H1 (cell line): ENCODE data around the gene EFR3B.

Source experiments
- POLR2AphosphoS5 ChIP-seq: IDR thresholded peaks from 2 replicates; pipeline ENCODE4 v1.6.1; 2011; ENCODE audit warnings: low read depth, low read length
- RFX5 ChIP-seq: IDR thresholded peaks from 2 replicates; pipeline ENCODE4 v1.6.1; 2011; ENCODE audit warnings: low read depth, low read length, improper control_type of control experiment, borderline replicate concordance
- SP4 ChIP-seq: IDR thresholded peaks from 2 replicates; pipeline ENCODE4 v1.6.1; 2012; ENCODE audit warnings: low read length, inconsistent platforms
- TF ChIP-seq, protein P1 (sequence below), 3 experiments: IDR thresholded peaks; 1 replicate in 2 of 3; 2 replicates in 1 of 3; pipeline versions ENCODE4 v1.5.1 to v1.6.1; 2011; ENCODE audit warnings: low read length in 3 of 3, mild to moderate bottlenecking in 3 of 3, inconsistent platforms in 2 of 3, low read depth in 1 of 3, moderate library complexity in 1 of 3; ENCODE audit not compliant: insufficient read depth in 1 of 3; ENCODE audit errors: control extremely low read depth in 1 of 3

DNA sequence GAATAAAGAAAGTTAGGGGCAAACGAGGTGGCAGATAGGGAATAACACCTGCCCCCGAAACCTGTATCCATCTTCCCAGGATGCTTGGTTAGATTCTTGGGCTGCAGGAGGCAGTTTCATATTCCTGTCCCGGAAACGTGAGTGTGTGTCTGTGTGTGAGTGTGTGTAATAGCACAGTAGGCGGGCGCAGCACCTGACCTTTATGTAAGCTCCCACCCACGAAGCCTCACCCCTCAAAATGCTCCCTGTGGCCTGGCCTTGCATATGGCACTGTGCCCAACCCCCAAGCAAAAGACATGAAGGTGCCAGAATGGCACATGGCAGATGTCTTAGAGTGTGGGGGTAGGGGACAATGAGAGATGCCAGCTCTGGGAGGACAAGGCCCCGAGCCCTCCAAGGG lies 48.9 kb downstream of the EFR3B start:
- TF ChIP-seq, protein P1, sequence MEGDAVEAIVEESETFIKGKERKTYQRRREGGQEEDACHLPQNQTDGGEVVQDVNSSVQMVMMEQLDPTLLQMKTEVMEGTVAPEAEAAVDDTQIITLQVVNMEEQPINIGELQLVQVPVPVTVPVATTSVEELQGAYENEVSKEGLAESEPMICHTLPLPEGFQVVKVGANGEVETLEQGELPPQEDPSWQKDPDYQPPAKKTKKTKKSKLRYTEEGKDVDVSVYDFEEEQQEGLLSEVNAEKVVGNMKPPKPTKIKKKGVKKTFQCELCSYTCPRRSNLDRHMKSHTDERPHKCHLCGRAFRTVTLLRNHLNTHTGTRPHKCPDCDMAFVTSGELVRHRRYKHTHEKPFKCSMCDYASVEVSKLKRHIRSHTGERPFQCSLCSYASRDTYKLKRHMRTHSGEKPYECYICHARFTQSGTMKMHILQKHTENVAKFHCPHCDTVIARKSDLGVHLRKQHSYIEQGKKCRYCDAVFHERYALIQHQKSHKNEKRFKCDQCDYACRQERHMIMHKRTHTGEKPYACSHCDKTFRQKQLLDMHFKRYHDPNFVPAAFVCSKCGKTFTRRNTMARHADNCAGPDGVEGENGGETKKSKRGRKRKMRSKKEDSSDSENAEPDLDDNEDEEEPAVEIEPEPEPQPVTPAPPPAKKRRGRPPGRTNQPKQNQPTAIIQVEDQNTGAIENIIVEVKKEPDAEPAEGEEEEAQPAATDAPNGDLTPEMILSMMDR (IDR thresholded peaks at IDR 0.05; ENCODE audit: control extremely low read depth in 1 of 3, insufficient read depth in 1 of 3, low read depth in 1 of 3, low read length in 3 of 3) = no peak
- no peak for TF ChIP-seq RFX5
- TF ChIP-seq POLR2AphosphoS5 = no peak
- TF ChIP-seq SP4 = no peak
